Measurements from ENCODE around the gene SPATA3. TPM values are rescaled to one million over a fixed set of nuclear protein-coding genes. Genes with fewer than 3 reads are reported as not detected.

SPATA3 gene
- total and polyA plus RNA-seq, 2 of the 13 experiments (the other 11 are each of a cell fraction or from before 2014, with no cell fraction given) = not detected

- TF ChIP-seq HMGXB4 (CRISPR knock-in tag; IDR thresholded peaks at IDR 0.05; ENCODE audit: borderline replicate concordance in 1 of 2, low read depth in 1 of 2) (peak; percentile 98 to 99), PREB (CRISPR knock-in tag; IDR thresholded peaks at IDR 0.05) (peak; percentile 25; the same call in 1 of the 2 replicates), CREB3 (CRISPR knock-in tag; IDR thresholded peaks at IDR 0.05) (no peak; the same call in 1 of the 2 replicates), ZNF891 (CRISPR knock-in tag; IDR thresholded peaks at IDR 0.05) (peak; percentile 74), ZSCAN21 (CRISPR knock-in tag; IDR thresholded peaks at IDR 0.05; ENCODE audit: borderline replicate concordance) (no peak; the same call in 1 of the 2 replicates), FUBP1 (CRISPR knock-in tag; IDR thresholded peaks at IDR 0.05; ENCODE audit: borderline replicate concordance) (no peak), IKZF5 (CRISPR knock-in tag; IDR thresholded peaks at IDR 0.05) (peak; percentile 90), USF2 (IDR thresholded peaks at IDR 0.05; ENCODE audit: low read depth, low read length) (no peak), USF2 (CRISPR knock-in tag; IDR thresholded peaks at IDR 0.05; ENCODE audit: borderline replicate concordance) (no peak; the same call in 1 of the 2 replicates), FLYWCH1 (CRISPR knock-in tag; IDR thresholded peaks at IDR 0.05) (no peak), NFE2 (CRISPR knock-in tag; IDR thresholded peaks at IDR 0.05) (no peak), ZNF30 (CRISPR knock-in tag; IDR thresholded peaks at IDR 0.05) (no peak), RAD21 (CRISPR knock-in tag; IDR thresholded peaks at IDR 0.05) (peak; percentile 97), SCMH1 (CRISPR knock-in tag; IDR thresholded peaks at IDR 0.05; ENCODE audit: borderline replicate concordance) (no peak), ATF4 (CRISPR knock-in tag; IDR thresholded peaks at IDR 0.05) (no peak; a peak in 1 of 4 replicates)
Observed at GRCh38 chr2:231052494-231053451, 56.9 kb downstream of the SPATA3 start (continued).
